ENCODE data around the gene TFR2.

The TFR2 gene

GRCh38 chr7:100573691-100574361 is 67.5 kb downstream of the TFR2 start, which contains the start of gene SAP25:
SAP25 (minus strand) TSS chr7:100573900; CDS start chr7:100573742, 158 bp downstream.
- TF ChIP-seq, protein P1, sequence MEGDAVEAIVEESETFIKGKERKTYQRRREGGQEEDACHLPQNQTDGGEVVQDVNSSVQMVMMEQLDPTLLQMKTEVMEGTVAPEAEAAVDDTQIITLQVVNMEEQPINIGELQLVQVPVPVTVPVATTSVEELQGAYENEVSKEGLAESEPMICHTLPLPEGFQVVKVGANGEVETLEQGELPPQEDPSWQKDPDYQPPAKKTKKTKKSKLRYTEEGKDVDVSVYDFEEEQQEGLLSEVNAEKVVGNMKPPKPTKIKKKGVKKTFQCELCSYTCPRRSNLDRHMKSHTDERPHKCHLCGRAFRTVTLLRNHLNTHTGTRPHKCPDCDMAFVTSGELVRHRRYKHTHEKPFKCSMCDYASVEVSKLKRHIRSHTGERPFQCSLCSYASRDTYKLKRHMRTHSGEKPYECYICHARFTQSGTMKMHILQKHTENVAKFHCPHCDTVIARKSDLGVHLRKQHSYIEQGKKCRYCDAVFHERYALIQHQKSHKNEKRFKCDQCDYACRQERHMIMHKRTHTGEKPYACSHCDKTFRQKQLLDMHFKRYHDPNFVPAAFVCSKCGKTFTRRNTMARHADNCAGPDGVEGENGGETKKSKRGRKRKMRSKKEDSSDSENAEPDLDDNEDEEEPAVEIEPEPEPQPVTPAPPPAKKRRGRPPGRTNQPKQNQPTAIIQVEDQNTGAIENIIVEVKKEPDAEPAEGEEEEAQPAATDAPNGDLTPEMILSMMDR (IDR thresholded peaks at IDR 0.05; ENCODE audit: low read depth, low read length): no peak
- Histone ChIP-seq H3K27me3 (peaks cover 4% of the 10 kb centered on the region), H3K4me1 (no peaks in the 10 kb centered on the region), H3K4me3 (ENCODE audit: low read depth, low read length) (no peak within 1 kb of the TSS), H3K36me3 (peaks cover 6% of the 10 kb centered on the region; the same call in 1 of the 2 replicates), H3K9me3 (no peaks in the 10 kb centered on the region)
- DNase-seq: no peak

GRCh38 chr7:100572949-100573675 is 68.2 kb downstream of the TFR2 start:
- Histone ChIP-seq H3K36me3 (peaks cover 6% of the 10 kb centered on the region; the same call in 1 of the 2 replicates), H3K9me3 (no peaks in the 10 kb centered on the region), H3K4me1 (peaks cover 1% of the 10 kb centered on the region), H3K27me3 (peaks cover 4% of the 10 kb centered on the region), H3K4me3 (ENCODE audit: low read depth, low read length) (no peak overlapping the region)
- TF ChIP-seq, protein P1 (IDR thresholded peaks at IDR 0.05; ENCODE audit: low read depth, low read length): no peak
- no peak for DNase-seq

DNA sequence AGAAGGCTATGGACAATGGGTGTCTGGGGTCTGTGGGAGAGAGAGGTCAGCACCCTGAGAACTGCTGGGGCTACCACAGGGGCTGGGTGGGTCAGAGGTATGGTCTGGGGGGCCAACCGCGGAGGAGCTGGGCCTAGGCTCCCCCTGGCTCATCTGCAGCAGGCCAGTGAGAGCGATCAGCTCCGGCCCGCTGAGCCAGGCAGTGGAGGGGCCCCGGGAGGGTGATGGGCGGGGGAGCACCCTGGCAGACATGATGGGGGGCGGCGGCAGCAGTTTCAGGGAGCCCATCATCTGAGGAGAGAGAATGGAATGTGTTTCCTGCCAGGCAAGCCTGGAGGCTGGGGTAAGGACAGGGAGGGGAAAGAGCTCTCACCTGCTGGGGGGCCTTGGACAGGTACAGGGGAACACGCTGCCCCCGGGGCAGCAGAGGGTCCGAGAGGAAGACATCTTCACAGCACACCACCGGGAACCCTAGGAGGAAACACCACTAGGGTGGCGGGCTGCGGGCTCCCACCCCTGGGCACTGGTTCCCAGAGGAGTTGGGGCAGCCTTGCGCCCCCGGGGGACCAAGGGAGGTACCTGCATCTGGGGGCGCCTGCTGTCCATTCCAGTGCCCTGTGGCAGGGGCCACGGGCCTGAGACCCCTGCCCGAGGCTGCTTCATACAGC is 68.9 kb downstream of the TFR2 start:
- no peak overlapping the region for H3K4me3 ChIP-seq (ENCODE audit: low read depth, low read length)
- peaks cover 6% of the 10 kb centered on the region; the same call in 1 of the 2 replicates for H3K36me3 ChIP-seq
- no peak for DNase-seq
- H3K4me1 ChIP-seq: peaks cover 8% of the 10 kb centered on the region
- H3K9me3 ChIP-seq: no peaks in the 10 kb centered on the region
- H3K27me3 ChIP-seq: peaks cover 4% of the 10 kb centered on the region
- TF ChIP-seq, protein P1 (IDR thresholded peaks at IDR 0.05; ENCODE audit: low read depth, low read length): no peak

- DNase-seq: no peak
These were observed 69.6 kb downstream of the TFR2 start for GRCh38 chr7:100571829-100572116.

GRCh38 chr7:100570954-100571828 is 70.2 kb downstream of the TFR2 start:
- Histone ChIP-seq H3K36me3 (peaks cover 6% of the 10 kb centered on the region; the same call in 1 of the 2 replicates), H3K4me3 (ENCODE audit: low read depth, low read length) (no peak overlapping the region), H3K27me3 (peaks cover 4% of the 10 kb centered on the region), H3K9me3 (no peaks in the 10 kb centered on the region), H3K4me1 (peaks cover 11% of the 10 kb centered on the region)
- TF ChIP-seq, protein P1 (IDR thresholded peaks at IDR 0.05; ENCODE audit: low read depth, low read length): no peak
- no peak for DNase-seq

More at GRCh38 chr7:100571829-100572116, 69.6 kb downstream of the TFR2 start:
- H3K27me3 ChIP-seq: peaks cover 4% of the 10 kb centered on the region
- H3K4me3 ChIP-seq (ENCODE audit: low read depth, low read length): no peak overlapping the region
- H3K4me1 ChIP-seq: peaks cover 11% of the 10 kb centered on the region
- no peaks in the 10 kb centered on the region for H3K9me3 ChIP-seq
- peaks cover 6% of the 10 kb centered on the region; the same call in 1 of the 2 replicates for H3K36me3 ChIP-seq
- TF ChIP-seq, protein P1 (IDR thresholded peaks at IDR 0.05; ENCODE audit: low read depth, low read length): no peak

Data from BE2C (cell line).